Right atrium auricular region (tissue), 2 donors: ENCODE results near the gene COG3. TPM values are rescaled to one million over a fixed set of nuclear protein-coding genes. Genes with fewer than 3 reads are reported as not detected.

ENCODE experiments used
- DNase-seq: peaks from one replicate; pipeline ENCODE4 v3.0.0-alpha.2; 2019; ENCODE audit warnings: low spot score
- H3K27ac ChIP-seq, 2 donors: fragments of 200-600 bp; sonication (generic); 1 replicate in 1 of 2; 2 replicates in 1 of 2; pipeline ENCODE4 v1.5.1; 2016 to 2019
- H3K27me3 ChIP-seq, 2 donors: fragments of 200-600 bp; sonication (generic); one replicate each; pipeline versions ENCODE4 v1.5.1 to v1.6.0; 2017 to 2019
- H3K36me3 ChIP-seq: fragments of 200-600 bp; sonication (generic); one replicate; pipeline ENCODE4 v1.5.1; 2016
- H3K4me1 ChIP-seq, 2 donors: fragments of 200-600 bp; sonication (generic); one replicate each; pipeline versions ENCODE4 v1.5.1 to v1.6.0; 2017 to 2019
- H3K4me3 ChIP-seq, 2 donors: fragments of 200-600 bp; sonication (generic); 1 replicate in 1 of 2; 2 replicates in 1 of 2; pipeline ENCODE4 v1.5.1; 2017 to 2019; ENCODE audit warnings: mild to moderate bottlenecking in 1 of 2, moderate library complexity in 1 of 2
- H3K9me3 ChIP-seq, 2 donors: fragments of 200-600 bp; sonication (generic); one replicate each; pipeline ENCODE4 v1.5.1; 2019
- CTCF ChIP-seq, 2 donors: fragments of 200-600 bp; sonication (generic); IDR thresholded peaks; one replicate each; pipeline ENCODE4 v1.5.1; 2019; ENCODE audit warnings: antibody characterized with exemption in 2 of 2
- total RNA-seq, 2 donors: library from RNA; depleted of rRNA; stranded (reverse); fragments of >200 nt; gene quantifications; one replicate each; pipeline ENCODE4 v1.1.0, GENCODE V29; 2016

COG3 gene
- total RNA-seq, 2 donors from 2014 or later = 15.7 to 20.3 TPM

GRCh38 chr13:45527699-45528462 is 63.1 kb downstream of the COG3 start:
- H3K36me3 ChIP-seq = peaks cover 40% of the 10 kb centered on the region
- H3K27me3 ChIP-seq = no peaks in the 10 kb centered on the region
- no peak overlapping the region for H3K4me3 ChIP-seq
- no peak for DNase-seq
- no peak for TF ChIP-seq CTCF (IDR thresholded peaks at IDR 0.05)
- H3K27ac ChIP-seq = no peak overlapping the region
- no peaks in the 10 kb centered on the region for H3K9me3 ChIP-seq
- no peaks in the 10 kb centered on the region for H3K4me1 ChIP-seq

- Histone ChIP-seq H3K4me1 (no peaks in the 10 kb centered on the region), H3K27me3 (no peaks in the 10 kb centered on the region), H3K36me3 (peaks cover 58% of the 10 kb centered on the region), H3K27ac (no peak overlapping the region), H3K9me3 (no peaks in the 10 kb centered on the region), H3K4me3 (no peak overlapping the region)
- TF ChIP-seq CTCF (IDR thresholded peaks at IDR 0.05) = no peak
- no peak for DNase-seq
These were observed 65.0 kb downstream of the COG3 start for GRCh38 chr13:45529758-45530157.

GRCh38 chr13:45534604-45535003 is 69.9 kb downstream of the COG3 start:
- DNase-seq = no peak
- Histone ChIP-seq H3K4me1 (no peaks in the 10 kb centered on the region), H3K4me3 (no peak overlapping the region), H3K36me3 (peaks cover 59% of the 10 kb centered on the region), H3K27me3 (no peaks in the 10 kb centered on the region), H3K27ac (no peak overlapping the region), H3K9me3 (no peaks in the 10 kb centered on the region)
- no peak for TF ChIP-seq CTCF (IDR thresholded peaks at IDR 0.05)

GRCh38 chr13:45536224-45536623 is 71.5 kb downstream of the COG3 start:
- DNase-seq = no peak
- no peak for TF ChIP-seq CTCF (IDR thresholded peaks at IDR 0.05)
- H3K27ac ChIP-seq = no peak overlapping the region
- H3K9me3 ChIP-seq = no peaks in the 10 kb centered on the region
- no peak overlapping the region for H3K4me3 ChIP-seq
- no peaks in the 10 kb centered on the region for H3K27me3 ChIP-seq
- H3K4me1 ChIP-seq = no peaks in the 10 kb centered on the region
- peaks cover 42% of the 10 kb centered on the region for H3K36me3 ChIP-seq

- peaks cover 34% of the 10 kb centered on the region for H3K36me3 ChIP-seq
- DNase-seq = no peak
These were observed 72.8 kb downstream of the COG3 start for GRCh38 chr13:45537516-45537915.

More at GRCh38 chr13:45537516-45537915, 72.8 kb downstream of the COG3 start:
- H3K9me3 ChIP-seq = no peaks in the 10 kb centered on the region
- no peaks in the 10 kb centered on the region for H3K4me1 ChIP-seq
- no peak overlapping the region for H3K4me3 ChIP-seq
- no peaks in the 10 kb centered on the region for H3K27me3 ChIP-seq
- TF ChIP-seq CTCF (IDR thresholded peaks at IDR 0.05) = no peak
- H3K27ac ChIP-seq = no peak overlapping the region
